OCI-LY3 (cell line): ENCODE measurements around the gene CENPM.

Source experiments
- EZH2phosphoT487 ChIP-seq: fragments of 200-600 bp; shearing (Covaris generic); IDR thresholded peaks from 2 replicates; pipeline ENCODE4 v1.6.1; 2018; ENCODE audit warnings: antibody characterized with exemption, mixed run types, low read depth
- TF ChIP-seq, protein P1 (sequence below): fragments of 200-600, 300-600 bp; sonication (generic); IDR thresholded peaks from 2 replicates; pipeline ENCODE4 v1.5.1; 2014; ENCODE audit warnings: antibody characterized with exemption, low read length, low read depth

DNA sequence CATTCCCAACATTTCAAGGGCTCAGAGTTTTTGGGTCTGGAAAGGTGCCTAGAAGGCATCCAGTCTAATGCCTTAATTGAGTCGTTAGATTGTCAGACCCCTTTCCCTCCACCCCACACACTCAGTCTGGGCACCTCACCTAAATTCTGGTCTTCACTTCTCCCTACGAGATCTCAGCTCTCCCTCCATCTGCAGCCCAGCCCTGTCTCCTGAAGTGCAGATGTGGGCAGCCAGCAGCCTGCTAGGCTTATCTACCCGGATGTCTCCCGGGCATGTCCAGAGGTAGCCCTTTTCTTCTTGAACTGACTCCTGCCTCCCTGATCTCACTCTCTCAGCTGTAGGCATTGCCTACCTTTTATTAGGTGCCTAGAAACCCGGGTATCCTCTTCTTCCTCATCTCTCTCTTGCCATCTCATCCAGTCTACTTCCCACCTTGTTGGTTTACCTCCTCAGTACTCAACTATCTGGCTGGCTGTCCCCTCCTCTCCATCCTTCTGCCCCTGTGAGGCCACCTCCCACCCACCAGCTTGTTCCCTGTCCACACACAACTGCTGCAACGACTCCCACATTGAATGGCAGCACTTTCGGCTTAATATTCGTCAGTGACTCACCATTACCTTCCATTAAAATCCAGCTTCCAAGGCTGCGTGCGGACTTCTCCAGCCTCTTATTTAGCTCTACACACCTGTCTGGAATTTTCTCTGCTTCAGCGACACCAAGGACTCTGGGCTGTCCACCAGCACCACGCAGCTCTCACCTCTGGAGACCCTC, 28.5 kb upstream of the CENPM start:
- no peak for TF ChIP-seq EZH2phosphoT487
- TF ChIP-seq, protein P1, sequence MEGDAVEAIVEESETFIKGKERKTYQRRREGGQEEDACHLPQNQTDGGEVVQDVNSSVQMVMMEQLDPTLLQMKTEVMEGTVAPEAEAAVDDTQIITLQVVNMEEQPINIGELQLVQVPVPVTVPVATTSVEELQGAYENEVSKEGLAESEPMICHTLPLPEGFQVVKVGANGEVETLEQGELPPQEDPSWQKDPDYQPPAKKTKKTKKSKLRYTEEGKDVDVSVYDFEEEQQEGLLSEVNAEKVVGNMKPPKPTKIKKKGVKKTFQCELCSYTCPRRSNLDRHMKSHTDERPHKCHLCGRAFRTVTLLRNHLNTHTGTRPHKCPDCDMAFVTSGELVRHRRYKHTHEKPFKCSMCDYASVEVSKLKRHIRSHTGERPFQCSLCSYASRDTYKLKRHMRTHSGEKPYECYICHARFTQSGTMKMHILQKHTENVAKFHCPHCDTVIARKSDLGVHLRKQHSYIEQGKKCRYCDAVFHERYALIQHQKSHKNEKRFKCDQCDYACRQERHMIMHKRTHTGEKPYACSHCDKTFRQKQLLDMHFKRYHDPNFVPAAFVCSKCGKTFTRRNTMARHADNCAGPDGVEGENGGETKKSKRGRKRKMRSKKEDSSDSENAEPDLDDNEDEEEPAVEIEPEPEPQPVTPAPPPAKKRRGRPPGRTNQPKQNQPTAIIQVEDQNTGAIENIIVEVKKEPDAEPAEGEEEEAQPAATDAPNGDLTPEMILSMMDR, result no peak
